Chondrocyte (in vitro differentiated cells): ENCODE measurements around the gene C12orf42. TPM values are rescaled to one million over a fixed set of nuclear protein-coding genes. Genes with fewer than 3 reads are reported as not detected.
A peak's percentile ranks its signal among the peaks of the same experiment; 100 is the strongest.

Experiments
- DNase-seq: peaks from one replicate; pipeline ENCODE4 v3.0.0; 2021; ENCODE audit warnings: mixed read lengths, low spot score
- H3K27ac Mint-ChIP-seq: one replicate; pipeline ENCODE4 v1.8.0; 2021; ENCODE audit warnings: mild to moderate bottlenecking, moderate library complexity, mixed read lengths; ENCODE audit not compliant: unreplicated experiment
- H3K27me3 Mint-ChIP-seq: 2 replicates; pipeline ENCODE4 v1.8.0; 2021; ENCODE audit warnings: low read depth, mixed read lengths
- H3K36me3 Mint-ChIP-seq: 2 replicates; pipeline ENCODE4 v1.8.0; 2021; ENCODE audit warnings: low read depth, mixed read lengths
- H3K4me1 Mint-ChIP-seq: 2 replicates; pipeline ENCODE4 v1.8.0; 2021; ENCODE audit warnings: low read depth, mild to moderate bottlenecking, mixed read lengths
- H3K4me3 Mint-ChIP-seq: one replicate; pipeline ENCODE4 v1.8.0; 2021; ENCODE audit warnings: mild to moderate bottlenecking, moderate library complexity, mixed read lengths; ENCODE audit not compliant: unreplicated experiment
- H3K9me3 Mint-ChIP-seq: 2 replicates; pipeline ENCODE4 v1.8.0; 2021; ENCODE audit warnings: low read depth, mixed read lengths
- CTCF ChIP-seq: fragments of 200-600 bp; sonication (generic); IDR thresholded peaks from 2 replicates; pipeline ENCODE4 v1.5.0; 2021; ENCODE audit warnings: antibody characterized with exemption, mild to moderate bottlenecking, moderate library complexity
- total RNA-seq: library from RNA; stranded (reverse); gene quantifications from 3 replicates; pipeline ENCODE4 v1.2.1, GENCODE V29; 2021

The C12orf42 gene
- total RNA-seq, 1 donor from 2014 or later: not detected

GRCh38 chr12:103331643-103332042 is 164.1 kb downstream of the C12orf42 start:
- H3K4me3 Mint-ChIP-seq: no peak overlapping the region
- H3K9me3 Mint-ChIP-seq: no peaks in the 10 kb centered on the region
- H3K4me1 Mint-ChIP-seq: no peaks in the 10 kb centered on the region
- no peak overlapping the region for H3K27ac Mint-ChIP-seq
- peaks cover 5% of the 10 kb centered on the region for H3K27me3 Mint-ChIP-seq
- H3K36me3 Mint-ChIP-seq: no peaks in the 10 kb centered on the region
- DNase-seq: no peak
- TF ChIP-seq CTCF: no peak

- Mint-ChIP-seq H3K9me3 (no peaks in the 10 kb centered on the region), H3K27me3 (peaks cover 3% of the 10 kb centered on the region), H3K27ac (no peak overlapping the region), H3K4me3 (no peak overlapping the region), H3K36me3 (no peaks in the 10 kb centered on the region), H3K4me1 (no peaks in the 10 kb centered on the region)
- TF ChIP-seq CTCF: no peak
- no peak for DNase-seq
Measured at GRCh38 chr12:103330672-103331071, 165.1 kb downstream of the C12orf42 start.

GRCh38 chr12:103327676-103328075 is 168.1 kb downstream of the C12orf42 start:
- no peak overlapping the region for H3K27ac Mint-ChIP-seq
- H3K36me3 Mint-ChIP-seq: no peaks in the 10 kb centered on the region
- TF ChIP-seq CTCF: no peak
- no peaks in the 10 kb centered on the region for H3K9me3 Mint-ChIP-seq
- DNase-seq: no peak
- H3K4me1 Mint-ChIP-seq: no peaks in the 10 kb centered on the region
- H3K4me3 Mint-ChIP-seq: no peak overlapping the region
- no peaks in the 10 kb centered on the region for H3K27me3 Mint-ChIP-seq

GRCh38 chr12:103326190-103326589 is 169.6 kb downstream of the C12orf42 start:
- no peak for DNase-seq
- peak; percentile 44 for TF ChIP-seq CTCF
- Mint-ChIP-seq H3K4me3 (no peak overlapping the region), H3K4me1 (no peaks in the 10 kb centered on the region), H3K9me3 (peaks cover 3% of the 10 kb centered on the region), H3K27me3 (no peaks in the 10 kb centered on the region), H3K36me3 (no peaks in the 10 kb centered on the region), H3K27ac (no peak overlapping the region)

DNA sequence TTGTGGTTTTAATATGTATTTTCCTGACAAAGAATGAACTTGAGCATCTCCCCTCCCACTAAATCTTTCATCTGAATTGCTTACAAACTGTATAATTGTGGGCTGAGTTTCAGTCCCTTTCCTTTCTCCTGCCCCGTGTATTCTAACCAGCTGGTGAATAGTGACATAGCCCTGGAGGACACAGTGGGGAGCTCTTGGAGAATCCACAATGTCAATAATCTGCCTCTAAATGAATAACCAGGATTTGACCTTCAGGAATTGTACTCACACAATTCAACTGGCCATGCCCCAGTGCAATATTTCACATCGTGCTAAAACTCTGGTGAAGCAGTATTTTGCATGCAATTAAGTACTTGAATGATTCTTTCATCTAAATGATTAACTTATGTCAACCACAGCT is 177.2 kb downstream of the C12orf42 start:
- Mint-ChIP-seq H3K9me3 (peaks cover 14% of the 10 kb centered on the region), H3K36me3 (no peaks in the 10 kb centered on the region), H3K27ac (no peak overlapping the region), H3K4me1 (no peaks in the 10 kb centered on the region), H3K4me3 (no peak overlapping the region), H3K27me3 (peaks cover 11% of the 10 kb centered on the region)
- no peak for DNase-seq
- TF ChIP-seq CTCF: no peak
